Loucy (cell line): Measurements from ENCODE around the gene ADGRL2.

Experiments used
- H2AFZ ChIP-seq: fragments of 200-600 bp; sonication (generic); 2 replicates; pipeline ENCODE4 v1.6.0; 2016; ENCODE audit warnings: antibody characterized with exemption, mild to moderate bottlenecking, low read length, moderate library complexity
- H3F3A ChIP-seq: fragments of 200-600 bp; 2 replicates; pipeline ENCODE4 v1.6.0; 2016; ENCODE audit warnings: antibody characterized with exemption, low read depth, mild to moderate bottlenecking
- H3K27me3 ChIP-seq: fragments of 200-600 bp; sonication (generic); 2 replicates; pipeline ENCODE4 v1.6.1; 2014; ENCODE audit warnings: low read length, mild to moderate bottlenecking; ENCODE audit not compliant: insufficient read depth, poor library complexity, severe bottlenecking
- H3K36me3 ChIP-seq: fragments of 200-600 bp; sonication (generic); 2 replicates; pipeline ENCODE4 v1.6.1; 2016; ENCODE audit warnings: low read length; ENCODE audit not compliant: insufficient read depth
- H3K4me1 ChIP-seq: fragments of 200-600 bp; sonication (generic); 2 replicates; pipeline ENCODE4 v1.5.1; 2014; ENCODE audit warnings: low read length, mild to moderate bottlenecking; ENCODE audit not compliant: insufficient read depth, poor library complexity, severe bottlenecking
- H3K4me2 ChIP-seq: fragments of 200-600 bp; sonication (generic); 2 replicates; pipeline ENCODE4 v1.6.0; 2014; ENCODE audit warnings: antibody characterized with exemption, low read length, low read depth, mild to moderate bottlenecking; ENCODE audit not compliant: poor library complexity, severe bottlenecking
- H3K4me3 ChIP-seq: fragments of 200-600 bp; sonication (generic); 2 replicates; pipeline ENCODE4 v1.5.1; 2014; ENCODE audit warnings: low read length, mild to moderate bottlenecking, mixed read lengths; ENCODE audit not compliant: poor library complexity, severe bottlenecking
- H3K79me2 ChIP-seq: fragments of 200-600 bp; sonication (generic); 2 replicates; pipeline ENCODE4 v1.6.1; 2014; ENCODE audit warnings: low read length; ENCODE audit not compliant: insufficient read depth
- H3K9ac ChIP-seq: fragments of 200-600 bp; sonication (generic); 2 replicates; pipeline ENCODE4 v1.6.0; 2014; ENCODE audit warnings: mild to moderate bottlenecking, low read depth, low read length, moderate library complexity; ENCODE audit not compliant: poor library complexity, severe bottlenecking
- H3K9me2 ChIP-seq: fragments of 200-600 bp; sonication (generic); replicated peaks from 2 replicates; pipeline ENCODE4 v1.6.1; 2016; ENCODE audit warnings: low read depth, low read length, mixed read lengths
- H3K9me3 ChIP-seq: fragments of 200-600 bp; sonication (generic); 2 replicates; pipeline ENCODE4 v1.6.1; 2014; ENCODE audit warnings: mild to moderate bottlenecking, antibody characterized with exemption, low read length, low read depth; ENCODE audit not compliant: insufficient read depth
- H4K20me1 ChIP-seq: fragments of 200-600 bp; sonication (generic); 2 replicates; pipeline ENCODE4 v1.6.0; 2014; ENCODE audit warnings: antibody characterized with exemption, low read length, mild to moderate bottlenecking; ENCODE audit not compliant: insufficient read depth, poor library complexity, severe bottlenecking
- EZH2phosphoT487 ChIP-seq: fragments of 200-600 bp; IDR thresholded peaks from 2 replicates; pipeline ENCODE4 v1.6.1; 2018; ENCODE audit warnings: antibody characterized with exemption, mild to moderate bottlenecking, moderate library complexity, borderline replicate concordance
- TF ChIP-seq, protein P1 (sequence below): fragments of 200-600 bp; sonication (generic); conservative IDR thresholded peaks from 2 replicates; pipeline ENCODE4 v1.5.1; 2014; ENCODE audit warnings: mild to moderate bottlenecking, antibody characterized with exemption, low read length

ADGRL2 gene

DNA sequence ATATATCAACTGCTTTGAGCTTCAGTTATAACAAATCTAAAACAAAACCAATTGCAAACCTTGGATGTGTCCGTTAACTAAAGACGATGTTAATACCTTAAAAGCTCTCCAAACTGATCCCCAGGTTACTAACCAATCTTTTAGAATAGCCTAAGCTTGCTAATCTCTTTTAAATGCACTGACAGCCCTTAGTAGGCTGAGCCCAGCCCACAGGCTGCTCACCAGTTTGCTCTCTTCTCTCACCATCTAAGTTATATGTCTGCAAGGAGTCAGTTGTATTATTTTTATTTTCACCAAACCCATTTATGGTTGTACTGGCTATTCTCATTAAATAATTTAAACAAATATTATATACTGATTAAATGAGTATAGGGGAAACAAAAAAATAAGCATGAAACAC, 199.5 kb downstream of the ADGRL2 start:
- no peak overlapping the region for H3K9ac ChIP-seq
- TF ChIP-seq, protein P1, sequence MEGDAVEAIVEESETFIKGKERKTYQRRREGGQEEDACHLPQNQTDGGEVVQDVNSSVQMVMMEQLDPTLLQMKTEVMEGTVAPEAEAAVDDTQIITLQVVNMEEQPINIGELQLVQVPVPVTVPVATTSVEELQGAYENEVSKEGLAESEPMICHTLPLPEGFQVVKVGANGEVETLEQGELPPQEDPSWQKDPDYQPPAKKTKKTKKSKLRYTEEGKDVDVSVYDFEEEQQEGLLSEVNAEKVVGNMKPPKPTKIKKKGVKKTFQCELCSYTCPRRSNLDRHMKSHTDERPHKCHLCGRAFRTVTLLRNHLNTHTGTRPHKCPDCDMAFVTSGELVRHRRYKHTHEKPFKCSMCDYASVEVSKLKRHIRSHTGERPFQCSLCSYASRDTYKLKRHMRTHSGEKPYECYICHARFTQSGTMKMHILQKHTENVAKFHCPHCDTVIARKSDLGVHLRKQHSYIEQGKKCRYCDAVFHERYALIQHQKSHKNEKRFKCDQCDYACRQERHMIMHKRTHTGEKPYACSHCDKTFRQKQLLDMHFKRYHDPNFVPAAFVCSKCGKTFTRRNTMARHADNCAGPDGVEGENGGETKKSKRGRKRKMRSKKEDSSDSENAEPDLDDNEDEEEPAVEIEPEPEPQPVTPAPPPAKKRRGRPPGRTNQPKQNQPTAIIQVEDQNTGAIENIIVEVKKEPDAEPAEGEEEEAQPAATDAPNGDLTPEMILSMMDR, result no peak
- no peak for TF ChIP-seq EZH2phosphoT487
- no peaks in the 10 kb centered on the region for H3K79me2 ChIP-seq
- H4K20me1 ChIP-seq, result no peaks in the 10 kb centered on the region
- H3K4me3 ChIP-seq, result no peak overlapping the region
- no peak overlapping the region for H3K4me2 ChIP-seq
- H3F3A ChIP-seq, result no peaks in the 10 kb centered on the region
- H3K9me2 ChIP-seq, result no peaks in the 10 kb centered on the region
- no peaks in the 10 kb centered on the region for H3K27me3 ChIP-seq
- H3K4me1 ChIP-seq, result no peaks in the 10 kb centered on the region
- no peaks in the 10 kb centered on the region for H3K9me3 ChIP-seq
- no peak overlapping the region for H2AFZ ChIP-seq
- H3K36me3 ChIP-seq, result no peaks in the 10 kb centered on the region

DNA sequence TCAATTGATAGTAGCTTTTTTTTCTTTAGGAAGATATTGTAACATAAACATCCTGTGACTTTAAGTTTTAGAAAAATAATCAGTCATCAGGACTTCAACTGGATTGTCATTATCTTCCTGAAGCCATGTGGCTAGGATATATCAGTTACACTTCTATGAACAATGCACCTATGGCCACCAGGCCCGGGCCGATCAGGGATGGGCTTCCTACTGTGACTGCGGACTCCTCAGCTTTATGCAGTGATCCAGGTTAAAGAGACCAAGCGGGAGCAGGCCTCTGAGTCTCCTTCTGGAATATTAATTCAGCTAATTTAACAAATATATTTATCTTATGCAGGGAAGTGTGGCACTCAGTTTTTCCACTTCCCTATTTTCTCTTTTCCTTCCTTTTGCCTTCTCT, 200.6 kb downstream of the ADGRL2 start:
- Histone ChIP-seq H4K20me1 (no peaks in the 10 kb centered on the region), H3K9me3 (no peaks in the 10 kb centered on the region), H3K27me3 (no peaks in the 10 kb centered on the region), H3K4me1 (no peaks in the 10 kb centered on the region), H3K79me2 (no peaks in the 10 kb centered on the region), H3K4me3 (no peak overlapping the region), H3K9me2 (no peaks in the 10 kb centered on the region), H3F3A (no peaks in the 10 kb centered on the region), H2AFZ (no peak overlapping the region), H3K9ac (no peak overlapping the region), H3K36me3 (no peaks in the 10 kb centered on the region), H3K4me2 (no peak overlapping the region)
- TF ChIP-seq, protein P1, result no peak
- no peak for TF ChIP-seq EZH2phosphoT487

GRCh38 chr1:82007804-82008203, 207.1 kb downstream of the ADGRL2 start:
- Histone ChIP-seq H3K9ac (no peak overlapping the region), H3K9me2 (no peaks in the 10 kb centered on the region), H3K27me3 (no peaks in the 10 kb centered on the region), H3K4me1 (no peaks in the 10 kb centered on the region), H2AFZ (no peak overlapping the region), H3K9me3 (no peaks in the 10 kb centered on the region), H4K20me1 (no peaks in the 10 kb centered on the region), H3K4me3 (no peak overlapping the region), H3K4me2 (no peak overlapping the region), H3K36me3 (no peaks in the 10 kb centered on the region), H3K79me2 (no peaks in the 10 kb centered on the region), H3F3A (no peaks in the 10 kb centered on the region)
- no peak for TF ChIP-seq EZH2phosphoT487
- TF ChIP-seq, protein P1, result no peak
